Activated T-helper 1 cell treated with anti-CD3 and anti-CD28 coated beads, Interleukin-12 subunit alpha, Interleukin-12 subunit beta, Interleukin-2, Interleukin-4 antibody, amounts not matched to agents 30 ng/mL and 10 ng/mL and 1 ng/mL, durations not matched to agents 14 hours and 24 hours and 36 hours (primary cell): ENCODE results near the gene R3HCC1L. TPM values are rescaled to one million over a fixed set of nuclear protein-coding genes. Genes with fewer than 3 reads are reported as not detected.
"Not testable (repeated sequence)": the region's sequence is repeated elsewhere in the genome, so short reads cannot be mapped to it uniquely, and the experiment has no call there.

Source experiments
- DNase-seq: peaks from one replicate; pipeline ENCODE4 v3.0.0; 2021; ENCODE audit warnings: low spot score
- H3K27ac Mint-ChIP-seq: one replicate; pipeline ENCODE4 v1.8.0; 2021; ENCODE audit warnings: mild to moderate bottlenecking, mixed read lengths
- H3K27me3 Mint-ChIP-seq: one replicate; pipeline ENCODE4 v1.8.0; 2022; ENCODE audit warnings: mild to moderate bottlenecking, moderate library complexity, mixed read lengths; ENCODE audit not compliant: insufficient read depth
- H3K36me3 Mint-ChIP-seq: one replicate; pipeline ENCODE4 v1.8.0; 2021; ENCODE audit warnings: low read depth, mixed read lengths
- H3K4me1 Mint-ChIP-seq: one replicate; pipeline ENCODE4 v1.8.0; 2021; ENCODE audit warnings: low read depth, mixed read lengths
- H3K4me3 Mint-ChIP-seq: one replicate; pipeline ENCODE4 v1.8.0; 2021; ENCODE audit warnings: mild to moderate bottlenecking, moderate library complexity, mixed read lengths
- H3K9me3 Mint-ChIP-seq: one replicate; pipeline ENCODE4 v1.8.0; 2021; ENCODE audit warnings: mixed read lengths
- intact Hi-C: fragments of 100-400 bp; cut with micrococcal nuclease; formaldehyde crosslinking; loops from one replicate; pipeline ENCODE4 v1.15.1; 2024
- total RNA-seq: library from RNA; stranded (reverse); gene quantifications from 2 replicates; pipeline ENCODE4 v1.2.3, GENCODE V29; 2022

R3HCC1L gene
- total RNA-seq, 1 donor from 2014 or later: 20.0 TPM

GRCh38 chr10:98104125-98104524 is 30.3 kb upstream of the R3HCC1L start:
- no peak for DNase-seq
- intact Hi-C loops: no loop called here
- Mint-ChIP-seq H3K9me3 (no peaks in the 10 kb centered on the region), H3K4me3 (no peak overlapping the region), H3K36me3 (no peaks in the 10 kb centered on the region), H3K27me3 (peaks cover 2% of the 10 kb centered on the region), H3K4me1 (no peaks in the 10 kb centered on the region), H3K27ac (no peak overlapping the region)

GRCh38 chr10:98106531-98106930 is 27.9 kb upstream of the R3HCC1L start:
- Mint-ChIP-seq H3K9me3 (no peaks in the 10 kb centered on the region), H3K27me3 (peaks cover 5% of the 10 kb centered on the region)
- intact Hi-C loops: no loop called here

GRCh38 chr10:98107644-98108430 is 26.6 kb upstream of the R3HCC1L start:
- no peaks in the 10 kb centered on the region for H3K4me1 Mint-ChIP-seq
- H3K9me3 Mint-ChIP-seq: no peaks in the 10 kb centered on the region
- intact Hi-C loops: no loop called here
- H3K27me3 Mint-ChIP-seq: peaks cover 15% of the 10 kb centered on the region
- H3K4me3 Mint-ChIP-seq: no peak overlapping the region
- DNase-seq: no peak
- H3K27ac Mint-ChIP-seq: no peak overlapping the region
- no peaks in the 10 kb centered on the region for H3K36me3 Mint-ChIP-seq

More at GRCh38 chr10:98106531-98106930, 27.9 kb upstream of the R3HCC1L start:
- no peak overlapping the region for H3K4me3 Mint-ChIP-seq
- H3K27ac Mint-ChIP-seq: no peak overlapping the region
- no peaks in the 10 kb centered on the region for H3K36me3 Mint-ChIP-seq
- H3K4me1 Mint-ChIP-seq: no peaks in the 10 kb centered on the region
- no peak for DNase-seq

GRCh38 chr10:98110356-98110755 is 24.1 kb upstream of the R3HCC1L start:
- intact Hi-C loops: no loop called here
- Mint-ChIP-seq H3K4me1 (no peaks in the 10 kb centered on the region), H3K27me3 (peaks cover 27% of the 10 kb centered on the region)

GRCh38 chr10:98115031-98115787 is 19.2 kb upstream of the R3HCC1L start:
- H3K27me3 Mint-ChIP-seq: peaks cover 32% of the 10 kb centered on the region
- H3K9me3 Mint-ChIP-seq: no peaks in the 10 kb centered on the region

More at GRCh38 chr10:98110356-98110755, 24.1 kb upstream of the R3HCC1L start:
- Mint-ChIP-seq H3K4me3 (no peak overlapping the region), H3K9me3 (no peaks in the 10 kb centered on the region), H3K36me3 (no peaks in the 10 kb centered on the region), H3K27ac (no peak overlapping the region)
- DNase-seq: no peak

GRCh38 chr10:98119891-98120290 is 14.6 kb upstream of the R3HCC1L start:
- no peak overlapping the region for H3K4me3 Mint-ChIP-seq
- H3K9me3 Mint-ChIP-seq: peaks cover 14% of the 10 kb centered on the region
- no peaks in the 10 kb centered on the region for H3K4me1 Mint-ChIP-seq
- H3K36me3 Mint-ChIP-seq: no peaks in the 10 kb centered on the region
- intact Hi-C loops: no loop called here
- DNase-seq: no peak
- peaks cover 18% of the 10 kb centered on the region for H3K27me3 Mint-ChIP-seq
- H3K27ac Mint-ChIP-seq: no peak overlapping the region

More at GRCh38 chr10:98115031-98115787, 19.2 kb upstream of the R3HCC1L start:
- Mint-ChIP-seq H3K4me3 (no peak overlapping the region), H3K4me1 (no peaks in the 10 kb centered on the region), H3K27ac (no peak overlapping the region), H3K36me3 (no peaks in the 10 kb centered on the region)
- no peak for DNase-seq
- intact Hi-C loops: no loop called here

GRCh38 chr10:98125940-98126631 is 8.4 kb upstream of the R3HCC1L start:
- no peak for DNase-seq
- intact Hi-C loops: no loop called here
- H3K4me1 Mint-ChIP-seq: no peaks in the 10 kb centered on the region
- no peak overlapping the region for H3K27ac Mint-ChIP-seq
- H3K27me3 Mint-ChIP-seq: peaks cover 9% of the 10 kb centered on the region
- no peak overlapping the region for H3K4me3 Mint-ChIP-seq
- peaks cover 14% of the 10 kb centered on the region for H3K9me3 Mint-ChIP-seq
- H3K36me3 Mint-ChIP-seq: no peaks in the 10 kb centered on the region

GRCh38 chr10:98128802-98129201 is 5.7 kb upstream of the R3HCC1L start:
- peaks cover 3% of the 10 kb centered on the region for H3K36me3 Mint-ChIP-seq

GRCh38 chr10:98131619-98132018 is 2.8 kb upstream of the R3HCC1L start:
- no peak for DNase-seq
- Mint-ChIP-seq H3K4me1 (peaks cover 25% of the 10 kb centered on the region), H3K36me3 (peaks cover 13% of the 10 kb centered on the region), H3K27ac (no peak overlapping the region), H3K9me3 (no peaks in the 10 kb centered on the region), H3K4me3 (no peak overlapping the region), H3K27me3 (peaks cover 6% of the 10 kb centered on the region)
- intact Hi-C loops: loop anchor here (10.0 kb wide), 4 partner anchors 707 to 1547 kb away; partner anchors contain the start of genes GOT1, PGAM1, SLC25A28 and TM9SF3

More at GRCh38 chr10:98128802-98129201, 5.7 kb upstream of the R3HCC1L start:
- H3K27ac Mint-ChIP-seq: no peak overlapping the region
- no peak overlapping the region for H3K4me3 Mint-ChIP-seq
- intact Hi-C loops: no loop called here
- no peak for DNase-seq
- H3K27me3 Mint-ChIP-seq: peaks cover 6% of the 10 kb centered on the region
- peaks cover 5% of the 10 kb centered on the region for H3K4me1 Mint-ChIP-seq
- H3K9me3 Mint-ChIP-seq: peaks cover 1% of the 10 kb centered on the region

- Mint-ChIP-seq H3K4me1 (peaks cover 32% of the 10 kb centered on the region), H3K36me3 (peaks cover 16% of the 10 kb centered on the region), H3K4me3 (peak overlapping the region; percentile 54)
- DNase-seq, H3K27ac Mint-ChIP-seq, H3K9me3 Mint-ChIP-seq, H3K27me3 Mint-ChIP-seq: not testable (repeated sequence)
- intact Hi-C loops: loop anchor here (10.0 kb wide), 4 partner anchors 708 to 1548 kb away; partner anchors contain the start of genes GOT1, PGAM1, SLC25A28 and TM9SF3
Measured at GRCh38 chr10:98133075-98133752, 1.2 kb upstream of the R3HCC1L start.

- Mint-ChIP-seq H3K27me3 (no peaks in the 10 kb centered on the region), H3K9me3 (no peaks in the 10 kb centered on the region), H3K27ac (peak overlapping the region; percentile 89), H3K4me1 (peaks cover 39% of the 10 kb centered on the region), H3K36me3 (peaks cover 16% of the 10 kb centered on the region), H3K4me3 (peak overlapping the region; percentile 95)
- DNase-seq: no peak
- intact Hi-C loops: loop anchor here (1.0 to 10.0 kb wide), 9 partner anchors 313 to 1549 kb away; partner anchors contain the start of genes GOT1, HPS1, MMS19 and PGAM1
Measured at GRCh38 chr10:98134117-98134430, 383 bp upstream of the R3HCC1L start.

GRCh38 chr10:98135222-98135899 is 904 bp downstream of the R3HCC1L start:
- Mint-ChIP-seq H3K4me3 (peak overlapping the region; percentile 95), H3K27ac (peak overlapping the region; percentile 89), H3K4me1 (peaks cover 51% of the 10 kb centered on the region), H3K9me3 (no peaks in the 10 kb centered on the region), H3K36me3 (peaks cover 18% of the 10 kb centered on the region), H3K27me3 (no peaks in the 10 kb centered on the region)
- intact Hi-C loops: loop anchor here (2.0 to 10.0 kb wide), 8 partner anchors 92 to 1551 kb away; partner anchors contain the start of genes GOT1, HPS1, MMS19 and PGAM1
- no peak for DNase-seq
